ENCODE results near the gene TMEM132D.

Gene TMEM132D

DNA sequence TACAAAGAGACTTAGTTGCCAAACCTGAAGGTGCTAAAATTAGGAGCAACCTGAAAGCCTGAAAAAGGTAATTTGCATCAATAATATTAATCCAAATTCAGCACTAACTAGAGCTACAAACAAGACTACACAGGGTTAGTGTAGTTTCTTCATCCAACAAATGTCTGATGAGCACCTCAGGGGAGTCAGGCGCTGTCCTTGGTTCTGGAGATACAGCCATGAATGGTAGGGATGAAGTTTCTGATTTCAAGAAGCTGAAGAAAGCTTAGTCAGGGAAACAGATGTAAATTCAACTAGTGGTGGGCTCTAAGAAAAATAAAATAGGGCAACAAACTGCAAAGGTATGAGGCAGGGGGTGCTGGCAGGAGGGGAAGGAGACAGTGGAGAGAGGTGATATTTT lies 784.3 kb downstream of the TMEM132D start:
- no peak overlapping the region for H3K9ac ChIP-seq (ENCODE audit: low read length)
- H4K20me1 ChIP-seq (ENCODE audit: insufficient read depth, low read length) = no peaks in the 10 kb centered on the region

GRCh38 chr12:129115558-129115957 lies 788.3 kb downstream of the TMEM132D start:
- Histone ChIP-seq H3F3A (ENCODE audit: insufficient read depth, low read length) (no peaks in the 10 kb centered on the region), H3K79me2 (ENCODE audit: insufficient read depth, low read length) (no peaks in the 10 kb centered on the region), H3K27ac (ENCODE audit: low read depth, low read length, poor library complexity, severe bottlenecking) (no peak overlapping the region), H3K9me3 (ENCODE audit: low read length) (no peaks in the 10 kb centered on the region), H3K36me3 (ENCODE audit: insufficient read depth, low read length) (no peaks in the 10 kb centered on the region), H3K9me2 (ENCODE audit: low read depth, low read length) (no peaks in the 10 kb centered on the region), H3K4me2 (ENCODE audit: low read length) (no peak overlapping the region), H3K9ac (ENCODE audit: low read length) (no peak overlapping the region), H3K4me1 (ENCODE audit: insufficient read depth, low read length, severe bottlenecking) (no peaks in the 10 kb centered on the region), H3K4me3 (ENCODE audit: low read depth, low read length, poor library complexity, severe bottlenecking) (no peak overlapping the region), H2AFZ (ENCODE audit: low read length) (no peak overlapping the region), H4K20me1 (ENCODE audit: insufficient read depth, low read length) (no peaks in the 10 kb centered on the region), H3K27me3 (ENCODE audit: insufficient read depth, low read length) (no peaks in the 10 kb centered on the region)
- TF ChIP-seq, protein P1, sequence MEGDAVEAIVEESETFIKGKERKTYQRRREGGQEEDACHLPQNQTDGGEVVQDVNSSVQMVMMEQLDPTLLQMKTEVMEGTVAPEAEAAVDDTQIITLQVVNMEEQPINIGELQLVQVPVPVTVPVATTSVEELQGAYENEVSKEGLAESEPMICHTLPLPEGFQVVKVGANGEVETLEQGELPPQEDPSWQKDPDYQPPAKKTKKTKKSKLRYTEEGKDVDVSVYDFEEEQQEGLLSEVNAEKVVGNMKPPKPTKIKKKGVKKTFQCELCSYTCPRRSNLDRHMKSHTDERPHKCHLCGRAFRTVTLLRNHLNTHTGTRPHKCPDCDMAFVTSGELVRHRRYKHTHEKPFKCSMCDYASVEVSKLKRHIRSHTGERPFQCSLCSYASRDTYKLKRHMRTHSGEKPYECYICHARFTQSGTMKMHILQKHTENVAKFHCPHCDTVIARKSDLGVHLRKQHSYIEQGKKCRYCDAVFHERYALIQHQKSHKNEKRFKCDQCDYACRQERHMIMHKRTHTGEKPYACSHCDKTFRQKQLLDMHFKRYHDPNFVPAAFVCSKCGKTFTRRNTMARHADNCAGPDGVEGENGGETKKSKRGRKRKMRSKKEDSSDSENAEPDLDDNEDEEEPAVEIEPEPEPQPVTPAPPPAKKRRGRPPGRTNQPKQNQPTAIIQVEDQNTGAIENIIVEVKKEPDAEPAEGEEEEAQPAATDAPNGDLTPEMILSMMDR (IDR thresholded peaks at IDR 0.05; ENCODE audit: low read length) = no peak
- no peak for TF ChIP-seq EZH2 (IDR thresholded peaks at IDR 0.05; ENCODE audit: borderline replicate concordance, low read length)

More for the DNA sequence above, 784.3 kb downstream of the TMEM132D start:
- Histone ChIP-seq H3K36me3 (ENCODE audit: insufficient read depth, low read length) (no peaks in the 10 kb centered on the region), H2AFZ (ENCODE audit: low read length) (no peak overlapping the region), H3K27me3 (ENCODE audit: insufficient read depth, low read length) (no peaks in the 10 kb centered on the region), H3K27ac (ENCODE audit: low read depth, low read length, poor library complexity, severe bottlenecking) (no peak overlapping the region), H3K79me2 (ENCODE audit: insufficient read depth, low read length) (no peaks in the 10 kb centered on the region), H3K9me2 (ENCODE audit: low read depth, low read length) (no peaks in the 10 kb centered on the region), H3K4me2 (ENCODE audit: low read length) (no peak overlapping the region), H3K4me3 (ENCODE audit: low read depth, low read length, poor library complexity, severe bottlenecking) (no peak overlapping the region), H3K4me1 (ENCODE audit: insufficient read depth, low read length, severe bottlenecking) (no peaks in the 10 kb centered on the region), H3F3A (ENCODE audit: insufficient read depth, low read length) (no peaks in the 10 kb centered on the region), H3K9me3 (ENCODE audit: low read length) (no peaks in the 10 kb centered on the region)
- TF ChIP-seq EZH2 (IDR thresholded peaks at IDR 0.05; ENCODE audit: borderline replicate concordance, low read length) = no peak
- TF ChIP-seq, protein P1 (IDR thresholded peaks at IDR 0.05; ENCODE audit: low read length) = no peak

GRCh38 chr12:129110575-129110974 lies 793.2 kb downstream of the TMEM132D start:
- no peaks in the 10 kb centered on the region for H4K20me1 ChIP-seq (ENCODE audit: insufficient read depth, low read length)
- H3K4me3 ChIP-seq (ENCODE audit: low read depth, low read length, poor library complexity, severe bottlenecking) = no peak overlapping the region
- no peaks in the 10 kb centered on the region for H3K79me2 ChIP-seq (ENCODE audit: insufficient read depth, low read length)
- H3K4me1 ChIP-seq (ENCODE audit: insufficient read depth, low read length, severe bottlenecking) = no peaks in the 10 kb centered on the region
- no peak overlapping the region for H2AFZ ChIP-seq (ENCODE audit: low read length)
- TF ChIP-seq, protein P1 (IDR thresholded peaks at IDR 0.05; ENCODE audit: low read length) = no peak
- TF ChIP-seq EZH2 (IDR thresholded peaks at IDR 0.05; ENCODE audit: borderline replicate concordance, low read length) = no peak
- H3K4me2 ChIP-seq (ENCODE audit: low read length) = no peak overlapping the region
- H3K36me3 ChIP-seq (ENCODE audit: insufficient read depth, low read length) = no peaks in the 10 kb centered on the region
- no peaks in the 10 kb centered on the region for H3K9me3 ChIP-seq (ENCODE audit: low read length)
- no peak overlapping the region for H3K27ac ChIP-seq (ENCODE audit: low read depth, low read length, poor library complexity, severe bottlenecking)
- no peak overlapping the region for H3K9ac ChIP-seq (ENCODE audit: low read length)
- no peaks in the 10 kb centered on the region for H3K9me2 ChIP-seq (ENCODE audit: low read depth, low read length)
- no peaks in the 10 kb centered on the region for H3F3A ChIP-seq (ENCODE audit: insufficient read depth, low read length)
- no peaks in the 10 kb centered on the region for H3K27me3 ChIP-seq (ENCODE audit: insufficient read depth, low read length)
